GM18519 (cell line): Measurements from ENCODE around the gene TLK2.
A peak's percentile ranks its signal among the peaks of the same experiment; 100 is the strongest.
"Not testable (repeated sequence)": the region's sequence is repeated elsewhere in the genome, so short reads cannot be mapped to it uniquely, and the experiment has no call there.

Experiments used
- ATAC-seq: cut with Tn5 transposase; IDR thresholded peaks from one replicate; pipeline ENCODE4 v1.9.1; 2021; ENCODE audit warnings: mild to moderate bottlenecking, moderate library complexity; ENCODE audit not compliant: unreplicated experiment, low FRiP score

Gene TLK2

GRCh38 chr17:62596662-62597061, 118.0 kb downstream of the TLK2 start:
- ATAC-seq: no peak

- no peak for ATAC-seq
Observed at GRCh38 chr17:62597150-62597549, 118.5 kb downstream of the TLK2 start.

GRCh38 chr17:62597920-62598319, 119.3 kb downstream of the TLK2 start:
- ATAC-seq: no peak

- ATAC-seq: no peak
Observed at GRCh38 chr17:62599964-62600657, 121.5 kb downstream of the TLK2 start.

GRCh38 chr17:62600805-62601204, 122.2 kb downstream of the TLK2 start:
- ATAC-seq: no peak

- ATAC-seq: no peak
Observed at GRCh38 chr17:62601471-62601870, 122.8 kb downstream of the TLK2 start.

- ATAC-seq: not testable (repeated sequence)
Observed at GRCh38 chr17:62603783-62604182, 125.2 kb downstream of the TLK2 start.

GRCh38 chr17:62605588-62605987, 127.0 kb downstream of the TLK2 start:
- no peak for ATAC-seq

GRCh38 chr17:62611292-62611691, 132.7 kb downstream of the TLK2 start:
- peak; percentile 69 for ATAC-seq

GRCh38 chr17:62611728-62612127, 133.1 kb downstream of the TLK2 start:
- ATAC-seq: peak; percentile 16

GRCh38 chr17:62612289-62612688, 133.7 kb downstream of the TLK2 start:
- ATAC-seq: not testable (repeated sequence)

- ATAC-seq: not testable (repeated sequence)
Observed at GRCh38 chr17:62613095-62613494, 134.5 kb downstream of the TLK2 start.

- no peak for ATAC-seq
Observed at GRCh38 chr17:62614142-62614541, 135.5 kb downstream of the TLK2 start.

GRCh38 chr17:62615503-62615902, 136.9 kb downstream of the TLK2 start:
- ATAC-seq: no peak

GRCh38 chr17:62616993-62617893, 138.6 kb downstream of the TLK2 start:
- no peak for ATAC-seq

- no peak for ATAC-seq
Observed at GRCh38 chr17:62617894-62618472, 139.4 kb downstream of the TLK2 start.

GRCh38 chr17:62618647-62619416, 140.2 kb downstream of the TLK2 start:
- no peak for ATAC-seq

- ATAC-seq: no peak
Observed at GRCh38 chr17:62619417-62620155, 141.0 kb downstream of the TLK2 start.

GRCh38 chr17:62621223-62621622, 142.6 kb downstream of the TLK2 start:
- ATAC-seq: no peak
